Esophagus squamous epithelium (tissue), 5 donors: ENCODE results near the gene MYCBP2. TPM values are rescaled to one million over a fixed set of nuclear protein-coding genes. Genes with fewer than 3 reads are reported as not detected.

Experiments
- DNase-seq: peaks from one replicate; lab custom pipeline; 2025; lab: John Stamatoyannopoulos, UW
- H3K27ac ChIP-seq, 4 donors: fragments of 200-600 bp; sonication (generic); one replicate each; pipeline ENCODE4 v1.5.1; 2016 to 2019; ENCODE audit warnings: mild to moderate bottlenecking in 1 of 4
- H3K27me3 ChIP-seq, 4 donors: fragments of 200-600 bp; sonication (generic); 1 replicate in 3 of 4; 2 replicates in 1 of 4; pipeline versions ENCODE4 v1.5.1 to v1.6.0; 2017 to 2021; ENCODE audit warnings: antibody characterized with exemption in 1 of 4
- H3K36me3 ChIP-seq, 3 donors: fragments of 200-600 bp; sonication (generic); one replicate each; pipeline ENCODE4 v1.5.1; 2016 to 2019
- H3K4me1 ChIP-seq, 3 donors: fragments of 200-600 bp; sonication (generic); one replicate each; pipeline ENCODE4 v1.5.1; 2017 to 2019
- H3K4me3 ChIP-seq, 4 donors: fragments of 200-600 bp; sonication (generic); 1 replicate in 3 of 4; 2 replicates in 1 of 4; pipeline ENCODE4 v1.5.1; 2016 to 2019; ENCODE audit warnings: mild to moderate bottlenecking in 2 of 4, moderate library complexity in 1 of 4
- H3K9me3 ChIP-seq, 3 donors: fragments of 200-600 bp; sonication (generic); one replicate each; pipeline ENCODE4 v1.5.1; 2016 to 2019
- POLR2A ChIP-seq, 4 donors: fragments of 450-650 bp; IDR thresholded peaks; one replicate each; pipeline ENCODE4 v1.6.1; 2017; ENCODE audit warnings: antibody characterized with exemption in 4 of 4, mild to moderate bottlenecking in 4 of 4, moderate library complexity in 3 of 4
- WGBS, 2 donors: methylation state at CpG; one replicate each; pipeline ENCODE4 v1.1.5; 2018; 5-methylcytosine and 5-hydroxymethylcytosine counted together
- intact Hi-C: fragments of 100-400 bp; cut with DNase I; formaldehyde crosslinking; loops from one replicate; pipeline ENCODE4 v1.15.0; 2022
- total RNA-seq, 4 donors: library from RNA; depleted of rRNA; stranded (reverse); fragments of >200 nt; gene quantifications; one replicate each; pipeline ENCODE4 v1.1.0, GENCODE V29; 2016
- TF ChIP-seq, protein P1 (sequence below), 6 experiments: fragments of 450-650 bp in 4 of 6; fragments of 200-600 bp in 2 of 6; sonication (generic) in 2 of 6; IDR thresholded peaks; one replicate each; pipeline ENCODE4 v1.5.1; 2016 to 2019; ENCODE audit warnings: antibody characterized with exemption in 6 of 6, mild to moderate bottlenecking in 4 of 6, moderate library complexity in 4 of 6
- donor health status: DM: yes; HTN: yes; CAD: no.

Gene MYCBP2
- total RNA-seq, 4 donors from 2014 or later, result 80.9 to 167 (median 130) TPM

DNA sequence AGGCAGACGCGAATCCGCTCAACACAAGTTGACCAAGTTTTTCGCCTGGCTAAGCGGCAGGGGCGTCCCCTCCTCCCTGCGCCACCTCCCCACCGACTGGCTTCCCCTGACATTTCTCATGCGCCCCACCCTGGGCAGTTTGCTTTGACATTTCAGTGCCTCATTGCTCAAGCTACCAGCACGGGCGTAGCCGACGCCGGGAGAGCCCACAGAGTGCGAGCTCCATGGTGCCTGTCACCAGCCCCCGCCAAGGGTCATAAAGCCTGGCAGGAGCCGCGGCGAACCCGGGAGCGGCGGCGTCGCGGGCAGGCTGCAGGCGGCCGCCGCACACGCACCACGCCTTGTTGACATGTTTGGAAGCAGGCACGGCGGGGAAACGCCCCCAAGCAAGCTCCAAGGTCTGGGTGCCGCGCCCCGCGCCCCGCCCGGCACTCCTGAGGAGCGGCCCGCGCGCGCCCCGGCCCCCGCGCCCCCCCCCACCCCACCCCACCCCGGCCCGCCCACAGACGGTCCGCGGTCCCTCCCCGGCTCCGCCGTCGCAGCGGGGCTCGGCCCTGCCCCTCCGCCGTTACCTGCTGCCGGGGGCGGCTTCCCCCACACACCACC lies 300.5 kb downstream of the MYCBP2 start:
- Histone ChIP-seq H3K27ac (peak overlapping the region; percentile 98 to 100 (median 100)), H3K36me3 (no peaks in the 10 kb centered on the region), H3K9me3 (no peaks in the 10 kb centered on the region), H3K4me3 (peak overlapping the region; percentile 77 to 99 (median 88)), H3K27me3 (no peaks in the 10 kb centered on the region), H3K4me1 (peaks cover 30 to 55% (median 44%) of the 10 kb centered on the region in 3 donors)
- peak; percentile 53 for DNase-seq
- TF ChIP-seq POLR2A (IDR thresholded peaks at IDR 0.05), result peak in 1 of 4 donors; percentile 39
- TF ChIP-seq, protein P1, sequence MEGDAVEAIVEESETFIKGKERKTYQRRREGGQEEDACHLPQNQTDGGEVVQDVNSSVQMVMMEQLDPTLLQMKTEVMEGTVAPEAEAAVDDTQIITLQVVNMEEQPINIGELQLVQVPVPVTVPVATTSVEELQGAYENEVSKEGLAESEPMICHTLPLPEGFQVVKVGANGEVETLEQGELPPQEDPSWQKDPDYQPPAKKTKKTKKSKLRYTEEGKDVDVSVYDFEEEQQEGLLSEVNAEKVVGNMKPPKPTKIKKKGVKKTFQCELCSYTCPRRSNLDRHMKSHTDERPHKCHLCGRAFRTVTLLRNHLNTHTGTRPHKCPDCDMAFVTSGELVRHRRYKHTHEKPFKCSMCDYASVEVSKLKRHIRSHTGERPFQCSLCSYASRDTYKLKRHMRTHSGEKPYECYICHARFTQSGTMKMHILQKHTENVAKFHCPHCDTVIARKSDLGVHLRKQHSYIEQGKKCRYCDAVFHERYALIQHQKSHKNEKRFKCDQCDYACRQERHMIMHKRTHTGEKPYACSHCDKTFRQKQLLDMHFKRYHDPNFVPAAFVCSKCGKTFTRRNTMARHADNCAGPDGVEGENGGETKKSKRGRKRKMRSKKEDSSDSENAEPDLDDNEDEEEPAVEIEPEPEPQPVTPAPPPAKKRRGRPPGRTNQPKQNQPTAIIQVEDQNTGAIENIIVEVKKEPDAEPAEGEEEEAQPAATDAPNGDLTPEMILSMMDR (IDR thresholded peaks at IDR 0.05), result no peak
- WGBS, 2 donors, result 0% methylated on average over 8 to 9 of the region's 62 CpGs
- intact Hi-C loops, result loop anchor here (10.0 kb wide), 1 partner anchor 298 kb away; the partner anchor contains the start of gene MYCBP2

DNA sequence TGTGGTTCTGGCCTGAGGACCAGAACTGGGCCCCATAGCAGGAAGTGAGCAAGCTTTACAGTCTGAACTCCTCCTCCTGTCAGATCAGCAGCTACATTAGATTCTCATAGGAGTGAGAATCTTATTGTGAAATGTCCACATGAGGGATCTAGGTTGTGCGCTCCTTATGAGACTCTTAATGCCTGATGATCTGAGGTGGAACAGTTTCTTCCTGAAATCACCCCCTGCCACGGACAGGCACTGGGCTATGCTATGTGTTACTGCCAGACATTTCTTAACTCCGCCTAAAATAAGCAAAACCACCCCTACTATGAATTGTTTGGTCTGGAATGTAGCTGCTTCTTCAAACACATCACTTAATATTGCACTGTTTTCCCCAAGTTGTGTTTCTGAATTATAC lies 304.6 kb downstream of the MYCBP2 start:
- WGBS, 2 donors, result 39 to 45% methylated on average over 3 of the region's 3 CpGs
- Histone ChIP-seq H3K4me1 (peaks cover 37 to 83% (median 45%) of the 10 kb centered on the region in 3 donors), H3K27me3 (no peaks in the 10 kb centered on the region), H3K27ac (peak overlapping the region in 3 of 4 donors; percentile 45 to 50 (median 48)), H3K36me3 (peaks cover 0 to 35% (median 7%) of the 10 kb centered on the region in 3 donors), H3K4me3 (peak overlapping the region in 2 of 4 donors; percentile 2 to 23), H3K9me3 (no peaks in the 10 kb centered on the region)
- no peak for DNase-seq
- intact Hi-C loops, result loop anchor here (10.0 kb wide), 1 partner anchor 302 kb away; the partner anchor contains the start of gene MYCBP2
- TF ChIP-seq, protein P1 (IDR thresholded peaks at IDR 0.05), result no peak
- no peak for TF ChIP-seq POLR2A (IDR thresholded peaks at IDR 0.05)

DNA sequence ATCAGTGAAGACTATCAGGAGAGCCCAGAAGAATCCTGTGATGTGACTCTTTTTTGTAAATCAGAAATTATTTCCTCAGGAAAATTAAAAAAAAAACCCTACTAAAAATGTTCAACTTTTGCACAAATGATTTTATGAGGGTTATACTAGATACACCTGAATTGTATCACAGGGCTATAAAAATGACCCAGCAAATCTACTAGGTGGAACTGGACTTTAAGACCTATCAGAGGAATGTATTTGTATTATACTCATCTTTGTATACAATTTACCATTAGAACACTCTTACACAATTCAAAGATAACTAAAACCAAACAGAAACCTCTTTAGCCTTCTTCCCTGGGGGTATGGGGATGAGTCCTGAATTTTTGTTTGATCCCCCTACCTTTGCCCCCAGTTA lies 307.1 kb downstream of the MYCBP2 start:
- no peak for DNase-seq
- TF ChIP-seq POLR2A (IDR thresholded peaks at IDR 0.05), result no peak
- TF ChIP-seq, protein P1 (IDR thresholded peaks at IDR 0.05), result no peak
- no peaks in the 10 kb centered on the region for H3K9me3 ChIP-seq
- peaks cover 31 to 98% (median 50%) of the 10 kb centered on the region in 3 donors for H3K4me1 ChIP-seq
- no peaks in the 10 kb centered on the region for H3K27me3 ChIP-seq
- intact Hi-C loops, result loop anchor here (10.0 kb wide), 1 partner anchor 305 kb away; the partner anchor contains the start of gene MYCBP2
- H3K36me3 ChIP-seq, result peaks cover 0 to 61% (median 22%) of the 10 kb centered on the region in 3 donors
- H3K4me3 ChIP-seq, result no peak overlapping the region
- peak overlapping the region in 1 of 4 donors; percentile 23 for H3K27ac ChIP-seq

DNA sequence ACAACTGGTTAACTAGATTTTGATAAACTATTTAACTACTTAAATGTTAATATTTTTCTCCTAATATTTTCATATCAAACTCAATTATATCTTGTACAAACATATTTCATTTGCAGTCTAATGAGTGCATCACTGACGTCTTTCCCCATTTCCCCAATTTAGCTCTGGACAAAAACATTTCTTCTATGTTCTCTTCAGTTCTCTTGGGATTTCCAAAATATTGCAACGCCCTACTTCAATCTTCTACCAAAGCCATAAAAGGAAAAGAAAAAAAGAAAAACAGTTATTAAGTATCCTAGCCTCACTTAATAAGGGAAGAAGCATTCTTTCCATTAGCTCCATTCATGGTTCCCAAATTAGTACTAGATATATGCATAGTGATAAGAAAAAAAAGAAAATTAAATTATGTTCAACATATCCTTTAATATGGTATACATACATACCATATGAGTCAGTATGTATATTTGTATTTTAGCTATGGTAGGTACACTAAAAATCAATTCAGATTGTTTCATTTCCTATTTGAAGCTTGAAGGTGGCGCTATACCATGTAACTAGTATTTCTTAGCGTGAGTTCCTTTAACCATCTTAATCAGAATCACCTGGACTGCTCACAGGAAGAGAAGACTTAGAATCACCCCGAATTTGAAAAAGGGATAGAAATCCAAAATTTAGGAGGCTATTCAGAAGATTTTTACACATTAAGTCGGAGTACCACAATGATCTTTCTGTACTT lies 309.8 kb downstream of the MYCBP2 start:
- intact Hi-C loops, result no loop called here
- Histone ChIP-seq H3K9me3 (no peaks in the 10 kb centered on the region), H3K4me3 (no peak overlapping the region), H3K36me3 (peaks cover 5 to 88% (median 24%) of the 10 kb centered on the region in 3 donors), H3K27ac (peak overlapping the region in 3 of 4 donors; percentile 53 to 70 (median 56)), H3K27me3 (no peaks in the 10 kb centered on the region), H3K4me1 (peaks cover 9 to 94% (median 33%) of the 10 kb centered on the region in 3 donors)
- no peak for TF ChIP-seq POLR2A (IDR thresholded peaks at IDR 0.05)
- TF ChIP-seq, protein P1 (IDR thresholded peaks at IDR 0.05), result no peak
- no peak for DNase-seq
- 86 to 89% methylated on average over 6 of the region's 6 CpGs for WGBS, 2 donors
